PC-9 (cell line): ENCODE measurements around the gene CEP120.

Source experiments
- CTCF ChIP-seq: fragments of 200-600 bp; sonication (generic); conservative IDR thresholded peaks from 2 replicates; pipeline ENCODE4 v1.6.1; 2017; ENCODE audit warnings: mixed run types, antibody characterized with exemption, mild to moderate bottlenecking, moderate library complexity
- EZH2 ChIP-seq: fragments of 200-600 bp; sonication (generic); IDR thresholded peaks from 2 replicates; pipeline ENCODE4 v1.8.0; 2017; ENCODE audit warnings: antibody characterized with exemption, low read depth

GRCh38 chr5:123460296-123460729 is 37.1 kb upstream of the CEP120 start:
- TF ChIP-seq CTCF: no peak
- no peak for TF ChIP-seq EZH2
